Sigmoid colon (tissue), 7 donors: Measurements from ENCODE around the gene TBC1D20. TPM values are rescaled to one million over a fixed set of nuclear protein-coding genes. Genes with fewer than 3 reads are reported as not detected.

Experiments
- DNase-seq: peaks from one replicate; pipeline ENCODE4 v3.0.0-alpha.2; 2019
- H3K27ac ChIP-seq, 4 donors: fragments of 200-600 bp; sonication (generic); one replicate each; pipeline ENCODE4 v1.5.1; 2016 to 2019; ENCODE audit warnings: mild to moderate bottlenecking in 1 of 4
- H3K27me3 ChIP-seq, 3 donors: fragments of 200-600 bp; sonication (generic); one replicate each; pipeline ENCODE4 v1.5.1; 2019; ENCODE audit warnings: mild to moderate bottlenecking in 1 of 3
- H3K36me3 ChIP-seq, 4 donors: fragments of 200-600 bp; sonication (generic); one replicate each; pipeline ENCODE4 v1.5.1; 2016 to 2019
- H3K4me1 ChIP-seq, 4 donors: fragments of 200-600 bp; sonication (generic); one replicate each; pipeline ENCODE4 v1.5.1; 2017 to 2019
- H3K4me3 ChIP-seq, 4 donors: fragments of 200-600 bp; sonication (generic); one replicate each; pipeline ENCODE4 v1.5.1; 2017 to 2019; ENCODE audit warnings: mild to moderate bottlenecking in 2 of 4, moderate library complexity in 1 of 4
- H3K9me3 ChIP-seq, 4 donors: fragments of 200-600 bp in 3 of 4; sonication (generic) in 3 of 4; one replicate each; pipeline versions ENCODE4 v1.5.1 to v1.6.1; 2013 to 2019
- CTCF ChIP-seq, 4 experiments: fragments of 450-650 bp in 3 of 4; fragments of 200-600 bp in 1 of 4; IDR thresholded peaks; one replicate each; pipeline ENCODE4 v1.5.1; 2016 to 2019; ENCODE audit warnings: antibody characterized with exemption in 4 of 4, mild to moderate bottlenecking in 3 of 4, moderate library complexity in 2 of 4
- EP300 ChIP-seq, 4 donors: sonication (generic); formaldehyde crosslinking; IDR thresholded peaks; one replicate each; pipeline ENCODE4 v1.6.1; 2017; ENCODE audit warnings: antibody characterized with exemption in 4 of 4
- POLR2A ChIP-seq, 2 donors: fragments of 450-650 bp; IDR thresholded peaks; one replicate each; pipeline ENCODE4 v1.6.1; 2016; ENCODE audit warnings: antibody characterized with exemption in 2 of 2, mild to moderate bottlenecking in 2 of 2, moderate library complexity in 2 of 2
- POLR2AphosphoS5 ChIP-seq, 4 donors: sonication (generic); formaldehyde crosslinking; IDR thresholded peaks; one replicate each; pipeline ENCODE4 v1.6.1; 2017; ENCODE audit warnings: antibody characterized with exemption in 4 of 4
- WGBS, 2 donors: extraction: QIAGEN DNeasy Blood & Tissue Kit; methylation state at CpG; one replicate each; pipeline ENCODE4 v1.1.7; 2013; 5-methylcytosine and 5-hydroxymethylcytosine counted together
- intact Hi-C: fragments of 100-400 bp; cut with DNase I; formaldehyde crosslinking; loops from one replicate; pipeline ENCODE4 v1.15.1; 2023
- polyA plus RNA-seq, 3 donors: library from polyadenylated mRNA; stranded (reverse); fragments of 200-250 nt; gene quantifications; one replicate each; pipeline ENCODE4 v1.2.3, GENCODE V29; 2013
- total RNA-seq, 4 donors: library from RNA; depleted of rRNA; stranded (reverse); fragments of >200 nt; gene quantifications; one replicate each; pipeline ENCODE4 v1.1.0, GENCODE V29; 2016
- donor health status: healthy with polysubstance abuse.
- donor health status: Bipolar disorder and iron deficiency.
- donor health status: healthy.

Gene TBC1D20
- total and polyA plus RNA-seq, 7 donors: 16.8 to 42.9 (median 32.6) TPM

- Histone ChIP-seq H3K4me3 (no peak overlapping the region), H3K9me3 (no peaks in the 10 kb centered on the region), H3K4me1 (no peaks in the 10 kb centered on the region), H3K36me3 (peaks cover 28 to 84% (median 35%) of the 10 kb centered on the region in 4 donors), H3K27me3 (no peaks in the 10 kb centered on the region), H3K27ac (no peak overlapping the region)
- intact Hi-C loops: no loop called here
- DNase-seq: no peak
- TF ChIP-seq CTCF (IDR thresholded peaks at IDR 0.05) (no peak), EP300 (IDR thresholded peaks at IDR 0.05) (no peak), POLR2AphosphoS5 (IDR thresholded peaks at IDR 0.05) (no peak), POLR2A (IDR thresholded peaks at IDR 0.05) (no peak)
- WGBS, 2 donors: 95 to 96% methylated on average over 14 of the region's 14 CpGs
Observed at GRCh38 chr20:427849-428657, 34.3 kb downstream of the TBC1D20 start.

DNA sequence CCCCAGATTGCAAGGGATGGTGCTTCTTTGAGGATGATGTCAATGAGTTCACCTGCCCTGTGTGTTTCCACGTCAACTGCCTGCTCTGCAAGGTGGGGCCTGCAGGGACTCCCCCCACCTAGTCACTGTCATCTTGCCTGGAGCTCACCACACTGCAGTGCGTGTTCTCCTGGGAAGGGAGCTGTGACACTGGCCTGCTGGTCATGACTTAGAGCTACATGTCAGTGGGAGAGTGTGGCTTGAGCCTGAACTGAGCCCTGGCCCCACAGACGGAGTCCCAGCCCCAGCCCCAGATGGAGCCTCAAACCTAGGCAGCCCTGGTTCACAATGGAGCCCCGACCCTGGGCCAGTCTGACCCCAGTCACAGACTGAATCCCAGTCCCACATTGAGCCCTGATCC lies 34.9 kb downstream of the TBC1D20 start:
- 91 to 92% methylated on average over 4 of the region's 4 CpGs for WGBS, 2 donors
- Histone ChIP-seq H3K4me1 (no peaks in the 10 kb centered on the region), H3K27ac (no peak overlapping the region), H3K36me3 (peaks cover 28 to 84% (median 41%) of the 10 kb centered on the region in 4 donors), H3K4me3 (no peak overlapping the region), H3K27me3 (no peaks in the 10 kb centered on the region), H3K9me3 (no peaks in the 10 kb centered on the region)
- intact Hi-C loops: no loop called here
- no peak for TF ChIP-seq POLR2A (IDR thresholded peaks at IDR 0.05)
- no peak for TF ChIP-seq POLR2AphosphoS5 (IDR thresholded peaks at IDR 0.05)
- TF ChIP-seq EP300 (IDR thresholded peaks at IDR 0.05): no peak
- no peak for TF ChIP-seq CTCF (IDR thresholded peaks at IDR 0.05)
- DNase-seq: no peak

GRCh38 chr20:426566-426965 lies 35.8 kb downstream of the TBC1D20 start:
- Histone ChIP-seq H3K4me3 (no peak overlapping the region), H3K27me3 (no peaks in the 10 kb centered on the region), H3K27ac (no peak overlapping the region), H3K4me1 (no peaks in the 10 kb centered on the region), H3K36me3 (peaks cover 28 to 84% (median 45%) of the 10 kb centered on the region in 4 donors), H3K9me3 (no peaks in the 10 kb centered on the region)
- DNase-seq: no peak
- TF ChIP-seq POLR2AphosphoS5 (IDR thresholded peaks at IDR 0.05): no peak
- TF ChIP-seq POLR2A (IDR thresholded peaks at IDR 0.05): no peak
- no peak for TF ChIP-seq EP300 (IDR thresholded peaks at IDR 0.05)
- TF ChIP-seq CTCF (IDR thresholded peaks at IDR 0.05): no peak
- 96 to 97% methylated on average over 2 of the region's 2 CpGs for WGBS, 2 donors
- intact Hi-C loops: no loop called here

- no peak for DNase-seq
- 97 to 98% methylated on average over 8 of the region's 8 CpGs for WGBS, 2 donors
- intact Hi-C loops: no loop called here
- TF ChIP-seq CTCF (IDR thresholded peaks at IDR 0.05) (no peak), POLR2A (IDR thresholded peaks at IDR 0.05) (no peak), EP300 (IDR thresholded peaks at IDR 0.05) (no peak), POLR2AphosphoS5 (IDR thresholded peaks at IDR 0.05) (no peak)
- Histone ChIP-seq H3K9me3 (no peaks in the 10 kb centered on the region), H3K36me3 (peaks cover 15 to 84% (median 45%) of the 10 kb centered on the region in 4 donors), H3K4me1 (no peaks in the 10 kb centered on the region), H3K27me3 (no peaks in the 10 kb centered on the region), H3K4me3 (no peak overlapping the region), H3K27ac (no peak overlapping the region)
Observed at GRCh38 chr20:421685-422250, 40.6 kb downstream of the TBC1D20 start.
